Left ventricle myocardium inferior (tissue), 1 donor: ENCODE measurements around the gene ADAMTSL1. TPM values are rescaled to one million over a fixed set of nuclear protein-coding genes. Genes with fewer than 3 reads are reported as not detected.

Experiments
- DNase-seq: peaks from one replicate; pipeline ENCODE4 v3.0.0-alpha.2; 2020
- H3K27ac ChIP-seq: fragments of 200-600 bp; replicated peaks from 2 replicates; pipeline ENCODE4 v1.8.0; 2021
- H3K27me3 ChIP-seq: fragments of 200-600 bp; 2 replicates; pipeline ENCODE4 v1.8.0; 2021; ENCODE audit warnings: low read depth
- H3K36me3 ChIP-seq: fragments of 200-600 bp; 2 replicates; pipeline ENCODE4 v1.8.0; 2021
- H3K4me1 ChIP-seq: fragments of 200-600 bp; 2 replicates; pipeline ENCODE4 v1.8.0; 2021
- H3K4me3 ChIP-seq: fragments of 200-600 bp; 2 replicates; pipeline ENCODE4 v1.8.0; 2021; ENCODE audit warnings: mild to moderate bottlenecking, moderate library complexity
- H3K9me3 ChIP-seq: fragments of 200-600 bp; replicated peaks from 2 replicates; pipeline ENCODE4 v1.8.0; 2021
- intact Hi-C: fragments of 100-400 bp; cut with micrococcal nuclease; formaldehyde crosslinking; loops from one replicate; pipeline ENCODE4 v1.11.0; 2022
- total RNA-seq: library from RNA; stranded (reverse); fragmentation: NEBNext Ultra II Directional; extraction: Animal tissue kit (Norgen Biotek cat#: 25700); gene quantifications from one replicate; pipeline ENCODE4 v1.2.1, GENCODE V29; 2021
- TF ChIP-seq, protein P1 (sequence below): fragments of 200-600 bp; IDR thresholded peaks from 2 replicates; pipeline ENCODE4 v1.8.0; 2021; ENCODE audit warnings: antibody characterized with exemption, mild to moderate bottlenecking, borderline replicate concordance
- donor health status: DM: no; HTN: yes; CAD: no; lungs with severe emphysema.

The ADAMTSL1 gene
- total RNA-seq, 1 donor from 2014 or later, result 1.7 TPM

DNA sequence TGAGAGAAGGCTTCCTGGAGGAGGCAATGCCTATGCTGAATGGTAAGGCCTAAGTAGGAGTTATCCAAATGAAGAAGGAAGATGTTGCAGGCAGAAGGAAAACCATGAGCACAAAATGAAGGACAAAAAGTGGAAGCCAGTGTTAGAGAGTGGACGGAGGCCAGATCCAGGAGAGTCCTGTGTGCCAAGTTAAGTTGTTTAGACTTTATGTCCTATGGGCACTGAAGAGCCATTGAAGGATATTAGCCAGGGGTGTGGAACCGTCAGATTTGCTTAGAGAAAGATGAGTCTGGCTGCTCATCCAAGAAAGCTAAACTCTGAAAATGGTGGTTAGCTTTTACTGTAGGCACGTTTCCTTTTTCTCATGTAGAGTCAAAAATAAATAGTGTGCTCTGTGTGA, 254.7 kb downstream of the ADAMTSL1 start:
- Histone ChIP-seq H3K4me1 (no peaks in the 10 kb centered on the region), H3K4me3 (no peak overlapping the region), H3K9me3 (no peaks in the 10 kb centered on the region), H3K36me3 (no peaks in the 10 kb centered on the region), H3K27me3 (no peaks in the 10 kb centered on the region), H3K27ac (no peak overlapping the region)
- TF ChIP-seq, protein P1, sequence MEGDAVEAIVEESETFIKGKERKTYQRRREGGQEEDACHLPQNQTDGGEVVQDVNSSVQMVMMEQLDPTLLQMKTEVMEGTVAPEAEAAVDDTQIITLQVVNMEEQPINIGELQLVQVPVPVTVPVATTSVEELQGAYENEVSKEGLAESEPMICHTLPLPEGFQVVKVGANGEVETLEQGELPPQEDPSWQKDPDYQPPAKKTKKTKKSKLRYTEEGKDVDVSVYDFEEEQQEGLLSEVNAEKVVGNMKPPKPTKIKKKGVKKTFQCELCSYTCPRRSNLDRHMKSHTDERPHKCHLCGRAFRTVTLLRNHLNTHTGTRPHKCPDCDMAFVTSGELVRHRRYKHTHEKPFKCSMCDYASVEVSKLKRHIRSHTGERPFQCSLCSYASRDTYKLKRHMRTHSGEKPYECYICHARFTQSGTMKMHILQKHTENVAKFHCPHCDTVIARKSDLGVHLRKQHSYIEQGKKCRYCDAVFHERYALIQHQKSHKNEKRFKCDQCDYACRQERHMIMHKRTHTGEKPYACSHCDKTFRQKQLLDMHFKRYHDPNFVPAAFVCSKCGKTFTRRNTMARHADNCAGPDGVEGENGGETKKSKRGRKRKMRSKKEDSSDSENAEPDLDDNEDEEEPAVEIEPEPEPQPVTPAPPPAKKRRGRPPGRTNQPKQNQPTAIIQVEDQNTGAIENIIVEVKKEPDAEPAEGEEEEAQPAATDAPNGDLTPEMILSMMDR, result no peak
- intact Hi-C loops, result no loop called here
- no peak for DNase-seq

DNA sequence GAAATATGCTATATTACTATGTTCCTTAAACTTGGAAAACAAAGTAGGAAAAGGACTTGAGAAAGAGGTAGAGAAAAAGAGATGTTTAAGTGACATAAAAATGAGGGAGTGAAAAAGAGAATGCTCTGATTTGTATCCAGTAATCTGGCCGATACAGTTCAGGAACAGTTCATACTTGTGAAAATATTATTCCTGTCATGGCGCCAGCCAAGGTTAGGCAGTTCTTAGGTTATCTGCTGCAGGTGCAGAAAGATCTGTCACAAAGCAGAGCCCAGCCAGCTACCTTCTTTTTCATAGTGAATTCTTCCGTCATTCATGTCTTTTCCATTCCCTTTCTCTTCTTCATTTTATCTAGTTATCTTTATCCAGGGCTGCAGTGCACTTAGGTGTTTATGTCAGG, 256.3 kb downstream of the ADAMTSL1 start:
- no peak for DNase-seq
- Histone ChIP-seq H3K27me3 (peaks cover 11% of the 10 kb centered on the region), H3K36me3 (no peaks in the 10 kb centered on the region), H3K9me3 (no peaks in the 10 kb centered on the region), H3K4me3 (no peak overlapping the region), H3K4me1 (no peaks in the 10 kb centered on the region), H3K27ac (no peak overlapping the region)
- intact Hi-C loops, result no loop called here
- TF ChIP-seq, protein P1, result no peak

DNA sequence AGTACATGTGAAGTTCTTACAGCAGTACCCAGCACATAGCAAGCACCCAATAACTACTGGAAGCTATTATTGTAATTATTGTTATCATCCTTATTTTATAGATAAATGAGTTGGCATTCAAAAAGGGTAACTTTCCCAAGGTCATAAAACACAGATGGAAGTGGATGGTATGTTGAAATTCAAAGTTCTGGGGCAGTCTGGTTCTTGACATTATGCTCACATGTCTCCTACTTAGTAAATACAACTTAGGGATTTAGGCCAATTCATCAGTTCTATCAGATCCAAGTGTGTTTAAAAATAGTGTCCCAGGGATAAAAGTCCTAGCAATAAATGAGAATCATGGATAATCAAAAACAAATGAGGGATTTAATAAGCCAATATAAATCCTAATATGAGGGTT, 265.2 kb downstream of the ADAMTSL1 start:
- intact Hi-C loops, result no loop called here
- no peak overlapping the region for H3K4me3 ChIP-seq
- DNase-seq, result no peak
- no peaks in the 10 kb centered on the region for H3K9me3 ChIP-seq
- peaks cover 12% of the 10 kb centered on the region for H3K27me3 ChIP-seq
- H3K36me3 ChIP-seq, result no peaks in the 10 kb centered on the region
- TF ChIP-seq, protein P1, result no peak
- H3K27ac ChIP-seq, result no peak overlapping the region
- no peaks in the 10 kb centered on the region for H3K4me1 ChIP-seq

DNA sequence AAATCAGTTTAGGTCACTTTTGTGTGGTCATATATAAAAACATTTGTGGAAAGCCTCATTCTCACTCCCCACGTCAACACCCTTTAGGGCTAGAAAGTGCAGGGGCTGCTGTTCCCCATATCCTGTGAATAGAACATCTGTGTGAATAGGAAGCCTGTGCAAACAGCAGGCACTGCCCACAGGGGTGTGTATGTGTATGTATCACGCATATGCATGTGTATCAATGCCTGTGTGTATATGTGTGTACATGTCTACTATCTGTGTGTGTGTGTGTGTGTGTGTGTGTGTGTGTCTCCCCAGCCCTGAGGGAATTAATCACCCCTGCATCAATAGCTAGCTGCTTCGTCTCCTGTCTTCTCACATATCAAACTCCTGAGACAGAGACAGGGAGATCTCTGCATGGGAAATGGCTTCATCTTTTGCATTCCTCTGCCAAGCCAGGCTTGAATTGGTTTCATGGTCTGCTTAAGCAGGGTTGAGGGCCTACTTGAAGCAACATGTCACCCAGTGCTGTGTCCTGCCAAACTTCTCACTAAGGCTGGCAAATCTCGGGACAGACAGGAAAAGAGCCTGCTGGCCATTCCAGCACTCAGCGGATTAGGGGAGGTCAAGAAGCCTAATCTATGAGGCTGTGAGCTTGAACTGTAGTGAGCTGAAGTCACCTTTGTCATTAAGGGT, 265.8 kb downstream of the ADAMTSL1 start:
- intact Hi-C loops, result no loop called here
- Histone ChIP-seq H3K4me3 (no peak overlapping the region), H3K4me1 (no peaks in the 10 kb centered on the region), H3K27me3 (peaks cover 7% of the 10 kb centered on the region), H3K27ac (no peak overlapping the region), H3K9me3 (no peaks in the 10 kb centered on the region), H3K36me3 (no peaks in the 10 kb centered on the region)
- DNase-seq, result no peak
- TF ChIP-seq, protein P1, result no peak

DNA sequence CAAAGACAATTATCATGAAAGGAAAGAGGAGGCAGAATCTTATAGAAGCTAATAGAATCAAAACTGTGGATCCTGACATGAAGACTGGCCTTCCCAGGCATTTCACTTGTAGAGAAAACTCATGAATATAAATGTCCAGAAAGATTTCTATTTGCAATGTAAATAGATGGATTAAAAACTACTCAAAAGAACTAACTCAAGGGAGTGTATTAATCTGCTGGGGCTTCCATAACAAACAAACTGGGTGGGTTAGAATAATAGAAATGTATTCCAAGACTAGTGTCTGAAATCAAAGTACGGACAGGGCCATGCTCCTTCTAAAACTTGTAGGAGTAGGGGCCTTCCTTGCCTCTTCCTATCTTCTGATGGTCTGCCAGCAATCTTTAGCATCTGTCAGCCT, 267.4 kb downstream of the ADAMTSL1 start:
- Histone ChIP-seq H3K27ac (no peak overlapping the region), H3K27me3 (peaks cover 4% of the 10 kb centered on the region), H3K9me3 (no peaks in the 10 kb centered on the region), H3K36me3 (no peaks in the 10 kb centered on the region), H3K4me3 (no peak overlapping the region), H3K4me1 (no peaks in the 10 kb centered on the region)
- no peak for DNase-seq
- TF ChIP-seq, protein P1, result no peak
- intact Hi-C loops, result no loop called here

DNA sequence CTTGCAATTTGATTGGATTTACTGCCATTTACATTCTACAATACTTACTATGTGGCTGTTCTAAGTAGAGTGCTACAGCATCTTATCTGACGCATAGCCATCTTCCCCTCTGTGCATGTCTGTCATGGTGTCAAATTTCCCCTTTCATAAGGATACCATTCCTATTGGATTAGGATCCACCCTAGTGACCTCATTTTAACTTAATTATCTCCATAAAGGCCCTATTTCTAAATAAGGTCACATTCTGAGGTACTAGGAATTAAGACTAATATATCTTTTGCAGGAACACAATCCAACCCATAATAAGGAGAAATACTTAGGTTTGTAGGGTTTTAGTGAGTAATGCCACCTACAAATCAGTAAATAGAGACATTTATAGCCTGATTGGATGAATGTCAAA, 268.0 kb downstream of the ADAMTSL1 start:
- TF ChIP-seq, protein P1, result no peak
- Histone ChIP-seq H3K4me3 (no peak overlapping the region), H3K4me1 (no peaks in the 10 kb centered on the region), H3K9me3 (no peaks in the 10 kb centered on the region), H3K27ac (no peak overlapping the region), H3K36me3 (no peaks in the 10 kb centered on the region), H3K27me3 (no peaks in the 10 kb centered on the region)
- intact Hi-C loops, result no loop called here
- DNase-seq, result no peak
